Uterus (tissue), 4 donors: ENCODE results near the gene ARRDC5. TPM values are rescaled to one million over a fixed set of nuclear protein-coding genes. Genes with fewer than 3 reads are reported as not detected.
A peak's percentile ranks its signal among the peaks of the same experiment; 100 is the strongest.

Experiments
- DNase-seq, 2 donors: peaks; one replicate each; pipeline ENCODE4 v3.0.0-alpha.2; 2019 to 2020
- H3K27ac ChIP-seq, 2 donors: fragments of 200-600 bp; sonication (generic); 1 replicate in 1 of 2; 2 replicates in 1 of 2; pipeline ENCODE4 v1.5.1; 2016 to 2018
- H3K27me3 ChIP-seq, 2 donors: fragments of 200-600 bp; sonication (generic); one replicate each; pipeline ENCODE4 v1.5.1; 2018 to 2019; ENCODE audit warnings: control low read depth in 1 of 2
- H3K36me3 ChIP-seq, 2 donors: fragments of 200-600 bp; sonication (generic); one replicate each; pipeline ENCODE4 v1.5.1; 2019; ENCODE audit warnings: control low read depth in 1 of 2
- H3K4me1 ChIP-seq, 2 donors: fragments of 200-600 bp; sonication (generic); one replicate each; pipeline ENCODE4 v1.5.1; 2018 to 2019; ENCODE audit warnings: control low read depth in 1 of 2
- H3K4me3 ChIP-seq, 2 donors: fragments of 200-600 bp; sonication (generic); 1 replicate in 1 of 2; 2 replicates in 1 of 2; pipeline ENCODE4 v1.5.1; 2018 to 2019; ENCODE audit warnings: mild to moderate bottlenecking in 1 of 2
- H3K9me3 ChIP-seq, 2 donors: fragments of 200-600 bp; sonication (generic); one replicate each; pipeline ENCODE4 v1.5.1; 2019; ENCODE audit warnings: control low read depth in 1 of 2
- POLR2A ChIP-seq, 2 donors: fragments of 450-650 bp; IDR thresholded peaks; one replicate each; pipeline ENCODE4 v1.6.1; 2016; ENCODE audit warnings: antibody characterized with exemption in 2 of 2, mild to moderate bottlenecking in 1 of 2, moderate library complexity in 1 of 2
- intact Hi-C: fragments of 100-400 bp; cut with DNase I; formaldehyde crosslinking; loops from one replicate; pipeline ENCODE4 v1.15.1; 2023; ENCODE audit warnings: low total_unique reads
- total RNA-seq, 4 donors: library from RNA; depleted of rRNA in 3 of 4; stranded (reverse); fragments of >200 nt in 3 of 4; gene quantifications; one replicate each; pipeline versions ENCODE4 v1.1.0 to v1.2.4, GENCODE V29; 2014 to 2023
- TF ChIP-seq, protein P1 (sequence below), 4 experiments: fragments of 200-600 bp in 2 of 4; fragments of 450-650 bp in 2 of 4; sonication (generic) in 2 of 4; IDR thresholded peaks; one replicate each; pipeline ENCODE4 v1.5.1; 2016 to 2019; ENCODE audit warnings: antibody characterized with exemption in 4 of 4, mild to moderate bottlenecking in 2 of 4, moderate library complexity in 1 of 4
- donor health status: DM: yes; HTN: yes; CAD: no.

The ARRDC5 gene
- total RNA-seq, 4 donors from 2014 or later = 0.26 to 0.70 TPM; not detected in 2

DNA sequence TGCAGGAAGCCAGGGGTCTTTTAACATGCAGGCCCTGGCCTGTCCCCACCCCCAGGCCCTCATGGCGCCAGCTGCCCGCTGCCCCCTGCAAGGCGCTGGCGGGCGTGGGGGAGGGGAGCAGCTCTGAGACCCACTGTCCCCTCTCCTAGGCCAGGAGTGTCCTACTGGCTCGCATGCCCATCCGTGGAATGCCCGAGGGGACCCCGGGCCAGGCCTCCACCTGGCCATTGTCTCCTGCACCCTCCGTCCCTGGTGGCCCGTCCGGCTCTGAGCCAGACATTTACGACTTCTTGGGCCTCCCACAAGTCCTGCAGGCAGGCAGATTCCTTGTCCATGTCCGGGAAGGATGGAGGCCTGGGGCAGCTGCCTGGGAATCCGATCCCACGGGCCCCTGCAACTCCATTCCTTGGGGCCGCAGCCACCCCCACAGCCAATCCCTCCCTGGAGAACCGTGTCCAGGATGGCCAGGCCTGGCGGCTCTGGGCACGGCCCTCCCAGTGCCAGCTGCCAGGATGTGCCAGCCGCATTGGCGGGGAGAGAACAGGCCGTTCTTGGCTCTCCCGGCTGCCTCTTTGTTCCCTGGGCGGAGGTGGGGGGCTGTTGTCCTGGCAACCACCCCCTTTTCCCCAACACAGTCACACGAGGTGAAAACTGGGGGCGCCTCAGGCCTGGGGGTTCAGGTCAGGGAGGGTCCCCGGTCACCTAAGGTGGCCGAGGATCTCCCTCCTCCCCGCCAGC is 24.8 kb downstream of the ARRDC5 start:
- Histone ChIP-seq H3K4me3 (no peak overlapping the region), H3K27me3 (no peaks in the 10 kb centered on the region), H3K27ac (no peak overlapping the region), H3K4me1 (no peaks in the 10 kb centered on the region), H3K36me3 (no peaks in the 10 kb centered on the region), H3K9me3 (no peaks in the 10 kb centered on the region)
- intact Hi-C loops = no loop called here
- DNase-seq = no peak
- TF ChIP-seq, protein P1, sequence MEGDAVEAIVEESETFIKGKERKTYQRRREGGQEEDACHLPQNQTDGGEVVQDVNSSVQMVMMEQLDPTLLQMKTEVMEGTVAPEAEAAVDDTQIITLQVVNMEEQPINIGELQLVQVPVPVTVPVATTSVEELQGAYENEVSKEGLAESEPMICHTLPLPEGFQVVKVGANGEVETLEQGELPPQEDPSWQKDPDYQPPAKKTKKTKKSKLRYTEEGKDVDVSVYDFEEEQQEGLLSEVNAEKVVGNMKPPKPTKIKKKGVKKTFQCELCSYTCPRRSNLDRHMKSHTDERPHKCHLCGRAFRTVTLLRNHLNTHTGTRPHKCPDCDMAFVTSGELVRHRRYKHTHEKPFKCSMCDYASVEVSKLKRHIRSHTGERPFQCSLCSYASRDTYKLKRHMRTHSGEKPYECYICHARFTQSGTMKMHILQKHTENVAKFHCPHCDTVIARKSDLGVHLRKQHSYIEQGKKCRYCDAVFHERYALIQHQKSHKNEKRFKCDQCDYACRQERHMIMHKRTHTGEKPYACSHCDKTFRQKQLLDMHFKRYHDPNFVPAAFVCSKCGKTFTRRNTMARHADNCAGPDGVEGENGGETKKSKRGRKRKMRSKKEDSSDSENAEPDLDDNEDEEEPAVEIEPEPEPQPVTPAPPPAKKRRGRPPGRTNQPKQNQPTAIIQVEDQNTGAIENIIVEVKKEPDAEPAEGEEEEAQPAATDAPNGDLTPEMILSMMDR (IDR thresholded peaks at IDR 0.05) = no peak
- no peak for TF ChIP-seq POLR2A (IDR thresholded peaks at IDR 0.05)

DNA sequence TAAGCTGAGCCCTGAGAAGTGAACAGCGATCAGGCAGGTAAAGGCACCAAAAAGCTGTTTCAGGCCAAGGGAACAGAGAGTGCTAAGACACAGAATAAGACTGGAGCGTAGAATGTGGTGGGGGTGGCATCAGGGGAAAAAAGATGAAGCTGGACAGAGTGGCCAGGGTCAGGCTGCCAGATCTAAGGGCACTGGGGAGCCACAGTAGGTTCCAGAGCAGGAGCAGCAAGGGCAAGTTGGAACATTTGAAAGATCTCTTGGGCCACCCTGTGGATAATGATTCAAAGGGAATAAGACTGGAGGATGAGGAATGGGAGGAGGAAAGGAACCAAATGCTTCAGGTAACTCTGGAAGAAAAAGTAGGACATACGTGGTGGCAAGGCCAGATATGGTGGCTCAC is 28.8 kb downstream of the ARRDC5 start:
- Histone ChIP-seq H3K27ac (no peak overlapping the region), H3K36me3 (no peaks in the 10 kb centered on the region), H3K4me1 (no peaks in the 10 kb centered on the region), H3K4me3 (no peak overlapping the region), H3K27me3 (no peaks in the 10 kb centered on the region), H3K9me3 (no peaks in the 10 kb centered on the region)
- TF ChIP-seq, protein P1 (IDR thresholded peaks at IDR 0.05) = no peak
- TF ChIP-seq POLR2A (IDR thresholded peaks at IDR 0.05) = no peak
- no peak for DNase-seq
- intact Hi-C loops = loop anchor here (2.0 kb wide), 1 partner anchor 157 kb away; no protein-coding TSS in a partner anchor

DNA sequence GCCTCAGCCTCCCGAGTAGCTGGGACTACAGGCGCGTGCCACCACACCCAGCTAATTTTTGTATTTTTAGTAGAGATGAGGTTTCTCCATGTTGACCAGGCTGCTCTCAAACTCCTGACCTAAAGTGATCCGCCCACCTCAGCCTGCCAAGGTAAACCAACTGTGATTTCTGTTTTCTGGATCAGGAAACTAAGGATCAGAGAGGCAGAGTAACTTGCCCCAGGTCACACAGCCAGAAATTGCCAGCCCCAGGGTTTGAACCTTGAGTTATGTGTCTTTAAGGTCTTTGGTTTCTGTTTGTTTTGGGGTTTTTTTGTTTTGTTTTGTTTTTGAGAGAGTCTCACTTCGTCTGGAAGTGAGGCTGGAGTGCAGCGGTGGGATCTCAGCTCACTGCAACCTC is 31.0 kb downstream of the ARRDC5 start:
- H3K4me3 ChIP-seq = no peak overlapping the region
- DNase-seq = no peak
- H3K27me3 ChIP-seq = no peaks in the 10 kb centered on the region
- H3K27ac ChIP-seq = no peak overlapping the region
- H3K9me3 ChIP-seq = no peaks in the 10 kb centered on the region
- intact Hi-C loops = loop anchor here (2.0 kb wide), 2 partner anchors 39 to 159 kb away; no protein-coding TSS in a partner anchor
- no peaks in the 10 kb centered on the region for H3K4me1 ChIP-seq
- H3K36me3 ChIP-seq = no peaks in the 10 kb centered on the region
- TF ChIP-seq, protein P1 (IDR thresholded peaks at IDR 0.05) = no peak
- TF ChIP-seq POLR2A (IDR thresholded peaks at IDR 0.05) = no peak

DNA sequence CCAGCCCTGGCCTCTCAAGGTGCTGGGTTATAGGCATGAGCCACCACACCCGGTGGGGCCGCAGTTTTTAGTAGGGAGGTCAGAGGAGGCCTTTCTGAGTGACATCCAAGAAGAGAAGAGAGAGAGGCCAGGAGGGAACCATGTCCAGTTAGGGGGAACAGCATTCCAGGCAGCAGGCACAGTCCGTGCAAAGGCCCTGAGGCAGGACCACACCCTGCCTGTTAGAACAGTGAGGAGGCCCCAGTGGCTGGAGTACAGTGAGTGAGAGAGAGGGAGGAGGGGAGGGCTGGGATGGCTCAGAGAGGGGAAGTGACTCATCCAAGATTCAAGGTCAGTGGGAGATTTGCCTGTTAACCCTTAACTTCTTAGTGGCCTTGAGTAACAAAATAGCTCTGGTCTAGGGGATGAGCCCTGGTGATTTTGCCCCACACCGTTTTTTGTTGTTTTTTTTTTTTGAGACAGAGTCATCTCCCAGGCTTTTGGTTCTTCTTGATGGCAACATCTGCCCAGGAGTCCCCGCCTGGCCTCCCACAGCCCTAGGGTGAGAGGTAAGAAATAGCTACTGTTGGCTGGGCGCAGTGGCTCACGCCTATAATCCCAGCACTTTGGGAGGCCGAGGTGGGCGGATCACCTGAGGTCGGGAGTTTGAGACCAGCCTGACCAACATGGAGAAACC is 32.5 kb downstream of the ARRDC5 start:
- Histone ChIP-seq H3K27ac (no peak overlapping the region), H3K27me3 (no peaks in the 10 kb centered on the region), H3K9me3 (no peaks in the 10 kb centered on the region), H3K4me3 (no peak overlapping the region), H3K4me1 (no peaks in the 10 kb centered on the region), H3K36me3 (no peaks in the 10 kb centered on the region)
- intact Hi-C loops = loop anchor here (2.0 kb wide), 1 partner anchor 41 kb away; no protein-coding TSS in a partner anchor
- DNase-seq = peak in 1 of 2 donors; percentile 24
- no peak for TF ChIP-seq POLR2A (IDR thresholded peaks at IDR 0.05)
- TF ChIP-seq, protein P1 (IDR thresholded peaks at IDR 0.05) = no peak

DNA sequence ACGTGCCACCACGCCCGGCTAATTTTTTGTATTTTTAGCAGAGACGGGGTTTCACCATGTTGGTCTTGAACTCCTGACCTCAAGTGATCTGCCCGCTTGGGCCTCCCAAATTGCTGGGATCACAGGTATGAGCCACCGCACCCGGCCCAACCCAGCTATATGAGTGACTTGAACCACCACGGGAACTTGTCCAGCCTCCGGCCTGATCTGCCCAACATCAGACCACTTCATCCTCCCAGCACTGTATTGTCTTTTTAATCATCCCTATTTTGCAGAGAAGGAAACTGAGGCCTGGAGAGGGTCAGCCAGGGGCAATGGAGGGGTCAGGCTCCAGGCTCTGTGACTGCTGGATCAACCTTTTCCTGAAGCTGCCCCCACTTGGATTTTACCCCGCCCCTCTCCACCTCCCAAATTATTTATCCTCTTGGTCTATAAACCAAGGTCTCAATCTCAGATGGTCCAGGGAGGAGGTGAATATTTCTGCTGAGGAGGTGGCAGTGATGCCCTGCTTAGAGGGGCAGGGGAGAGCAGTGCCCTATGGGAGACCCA is 34.3 kb downstream of the ARRDC5 start:
- intact Hi-C loops = no loop called here
- no peak for DNase-seq
- Histone ChIP-seq H3K27me3 (no peaks in the 10 kb centered on the region), H3K27ac (peak overlapping the region in 1 of 2 donors; percentile 82), H3K4me1 (no peaks in the 10 kb centered on the region), H3K4me3 (peak overlapping the region in 1 of 2 donors; percentile 73), H3K9me3 (no peaks in the 10 kb centered on the region), H3K36me3 (no peaks in the 10 kb centered on the region)
- no peak for TF ChIP-seq POLR2A (IDR thresholded peaks at IDR 0.05)
- TF ChIP-seq, protein P1 (IDR thresholded peaks at IDR 0.05) = no peak
